Measurements from ENCODE around the gene SLC25A12.
A peak's percentile ranks its signal among the peaks of the same experiment; 100 is the strongest.
"Not testable (repeated sequence)": the region's sequence is repeated elsewhere in the genome, so short reads cannot be mapped to it uniquely, and the experiment has no call there.

SLC25A12 gene

GRCh38 chr2:171778515-171778914, 115.5 kb downstream of the SLC25A12 start:
- no peak for DNase-seq (ENCODE audit: low read depth)
- in situ Hi-C loops (cut with HindIII; ENCODE audit: low sequenced_read_pairs) = no loop called here
- no peak for TF ChIP-seq CTCF (IDR thresholded peaks at IDR 0.05; ENCODE audit: low read depth, low read length, missing control alignments)
- H3K4me3 ChIP-seq (ENCODE audit: low read depth, low read length) = no peak overlapping the region

GRCh38 chr2:171774581-171774980, 119.5 kb downstream of the SLC25A12 start:
- DNase-seq (ENCODE audit: low read depth); in situ Hi-C loops (cut with HindIII; ENCODE audit: low sequenced_read_pairs); H3K4me3 ChIP-seq (ENCODE audit: low read depth, low read length): not testable (repeated sequence)

- TF ChIP-seq CTCF (IDR thresholded peaks at IDR 0.05; ENCODE audit: low read depth, low read length, missing control alignments) = no peak
- no peak overlapping the region for H3K4me3 ChIP-seq (ENCODE audit: low read depth, low read length)
- DNase-seq (ENCODE audit: low read depth) = no peak
- in situ Hi-C loops (cut with HindIII; ENCODE audit: low sequenced_read_pairs) = no loop called here
Measured at GRCh38 chr2:171772373-171772772, 121.7 kb downstream of the SLC25A12 start.

DNA sequence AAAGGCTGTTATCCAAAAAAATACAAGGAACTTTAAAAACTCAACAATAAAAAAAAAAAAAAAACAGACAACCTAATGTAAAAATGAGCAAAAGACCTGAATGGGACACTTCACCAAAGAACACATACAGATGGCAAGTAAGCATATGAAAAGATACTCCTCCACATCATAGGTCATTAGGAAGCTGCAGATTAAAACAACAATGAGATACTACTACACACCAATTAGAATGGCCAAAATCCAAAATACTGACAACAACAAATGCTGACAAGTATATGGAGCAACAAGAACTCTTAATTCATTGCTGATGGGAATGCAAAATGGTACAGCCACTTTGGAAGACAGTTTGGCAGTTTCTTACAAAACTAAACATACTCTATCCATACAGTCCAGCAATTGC, 122.6 kb downstream of the SLC25A12 start:
- in situ Hi-C loops (cut with HindIII; ENCODE audit: low sequenced_read_pairs) = no loop called here
- TF ChIP-seq CTCF (IDR thresholded peaks at IDR 0.05; ENCODE audit: low read depth, low read length, missing control alignments) = no peak
- no peak for DNase-seq (ENCODE audit: low read depth)
- no peak overlapping the region for H3K4me3 ChIP-seq (ENCODE audit: low read depth, low read length)

- TF ChIP-seq CTCF (IDR thresholded peaks at IDR 0.05; ENCODE audit: low read depth, low read length, missing control alignments) = no peak
- no peak for DNase-seq (ENCODE audit: low read depth)
- no peak overlapping the region for H3K4me3 ChIP-seq (ENCODE audit: low read depth, low read length)
- in situ Hi-C loops (cut with HindIII; ENCODE audit: low sequenced_read_pairs) = no loop called here
Measured at GRCh38 chr2:171763602-171764001, 130.4 kb downstream of the SLC25A12 start.

- TF ChIP-seq CTCF (IDR thresholded peaks at IDR 0.05; ENCODE audit: low read depth, low read length, missing control alignments) = no peak
- in situ Hi-C loops (cut with HindIII; ENCODE audit: low sequenced_read_pairs) = no loop called here
- no peak overlapping the region for H3K4me3 ChIP-seq (ENCODE audit: low read depth, low read length)
- DNase-seq (ENCODE audit: low read depth) = peak; percentile 11
Measured at GRCh38 chr2:171762879-171763573, 131.0 kb downstream of the SLC25A12 start.

- H3K4me3 ChIP-seq (ENCODE audit: low read depth, low read length); in situ Hi-C loops (cut with HindIII; ENCODE audit: low sequenced_read_pairs); DNase-seq (ENCODE audit: low read depth): not testable (repeated sequence)
Measured at GRCh38 chr2:171761176-171761575, 132.9 kb downstream of the SLC25A12 start.

GRCh38 chr2:171758762-171759161, 135.3 kb downstream of the SLC25A12 start:
- H3K4me3 ChIP-seq (ENCODE audit: low read depth, low read length); DNase-seq (ENCODE audit: low read depth); in situ Hi-C loops (cut with HindIII; ENCODE audit: low sequenced_read_pairs): not testable (repeated sequence)
